ENCODE results near the gene ACSM6. TPM values are rescaled to one million over a fixed set of nuclear protein-coding genes. Genes with fewer than 3 reads are reported as not detected.

The ACSM6 gene, protein sequence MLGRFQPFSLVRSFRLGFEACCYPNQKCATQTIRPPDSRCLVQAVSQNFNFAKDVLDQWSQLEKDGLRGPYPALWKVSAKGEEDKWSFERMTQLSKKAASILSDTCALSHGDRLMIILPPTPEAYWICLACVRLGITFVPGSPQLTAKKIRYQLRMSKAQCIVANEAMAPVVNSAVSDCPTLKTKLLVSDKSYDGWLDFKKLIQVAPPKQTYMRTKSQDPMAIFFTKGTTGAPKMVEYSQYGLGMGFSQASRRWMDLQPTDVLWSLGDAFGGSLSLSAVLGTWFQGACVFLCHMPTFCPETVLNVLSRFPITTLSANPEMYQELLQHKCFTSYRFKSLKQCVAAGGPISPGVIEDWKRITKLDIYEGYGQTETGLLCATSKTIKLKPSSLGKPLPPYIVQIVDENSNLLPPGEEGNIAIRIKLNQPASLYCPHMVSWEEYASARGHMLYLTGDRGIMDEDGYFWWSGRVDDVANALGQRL
- 0.08 TPM for polyA plus RNA-seq (2013)

DNA sequence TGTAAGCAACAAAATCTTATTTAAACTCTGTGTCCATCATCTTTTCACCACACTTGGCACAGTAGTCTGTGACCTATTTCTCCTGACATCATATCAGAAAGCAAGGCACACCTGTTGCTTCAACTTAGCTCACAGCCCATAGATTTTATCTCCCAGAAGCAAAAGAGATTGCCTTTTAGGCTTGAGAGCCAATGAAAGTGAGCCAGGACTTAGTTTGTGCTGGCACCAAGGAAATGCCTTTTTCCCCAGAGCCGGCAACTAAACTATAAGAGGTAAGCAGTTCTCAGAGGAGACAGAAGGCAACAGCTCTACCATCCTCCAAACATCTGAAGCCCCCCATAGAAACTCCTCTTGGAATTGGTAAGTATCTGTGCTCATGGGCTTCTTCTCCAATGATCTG is at the start of gene ACSM6:
Gene ACSM6, plus strand, starts transcription at position 295 of the 400 bp plus-strand sequence. CDS start 248 bp downstream, outside the sequence.
- WGBS (ENCODE audit: insufficient coverage), result no CpG with 5 or more reads among the region's 1 CpG

DNA sequence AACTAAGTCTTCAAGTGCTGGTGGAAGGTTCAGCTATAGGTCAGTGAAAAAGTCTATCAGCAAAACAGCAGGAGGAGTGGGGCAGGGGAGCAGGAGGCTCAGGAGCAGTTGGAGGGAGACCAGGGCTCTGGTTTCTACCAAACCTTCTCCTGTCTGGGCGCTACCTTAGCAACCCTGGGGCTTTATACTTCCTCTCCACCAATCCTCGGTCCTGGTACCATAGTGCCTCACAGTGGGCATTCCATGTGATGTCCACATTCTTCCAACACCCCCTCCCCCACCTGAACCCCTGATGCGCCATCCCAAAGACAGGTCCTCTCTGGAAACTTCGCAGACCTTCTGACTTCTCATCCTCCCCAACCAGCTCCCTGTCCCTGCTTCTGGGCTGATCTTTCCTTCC is 25.3 kb upstream of the ACSM6 start:
- ChIA-PET POLR2A (no interaction called here), CTCF (no interaction called here)
- Histone ChIP-seq H3K4me1 (ENCODE audit: control extremely low read depth in 1 of 4, control insufficient read depth in 4 of 4, insufficient read depth in 4 of 4, low read length in 3 of 4) (no peaks in the 10 kb centered on the region), H3K27ac (ENCODE audit: insufficient read depth in 1 of 2, low read depth in 1 of 2, low read length in 2 of 2, poor library complexity in 1 of 2, severe bottlenecking in 2 of 2) (no peak overlapping the region), H3K4me3 (ENCODE audit: control insufficient read depth in 1 of 7, extremely low read depth in 1 of 7, insufficient read depth in 4 of 7, low read depth in 2 of 7, low read length in 6 of 7) (no peak overlapping the region), H3K27me3 (replicated peaks in 2 of 5; ENCODE audit: control insufficient read depth in 4 of 5, insufficient read depth in 5 of 5, low read length in 4 of 5) (no peaks in the 10 kb centered on the region), H3K9me3 (ENCODE audit: control extremely low read depth in 1 of 5, control insufficient read depth in 4 of 5, insufficient read depth in 2 of 5, low read depth in 1 of 5, low read length in 4 of 5) (peaks cover 0 to 2% (median 0%) of the 10 kb centered on the region in 5 experiments), H3K36me3 (ENCODE audit: control insufficient read depth in 4 of 4, insufficient read depth in 4 of 4, low read length in 3 of 4) (no peaks in the 10 kb centered on the region)
- WGBS (ENCODE audit: insufficient coverage), result 94% methylated on average over 3 of the region's 4 CpGs
- no peak for DNase-seq

More for the DNA sequence above, at the start of gene ACSM6:
- H3K4me1 ChIP-seq (ENCODE audit: control extremely low read depth in 1 of 4, control insufficient read depth in 4 of 4, insufficient read depth in 4 of 4, low read length in 3 of 4), result no peaks in the 10 kb centered on the region
- no peaks in the 10 kb centered on the region for H3K9me3 ChIP-seq (ENCODE audit: control extremely low read depth in 1 of 5, control insufficient read depth in 4 of 5, insufficient read depth in 2 of 5, low read depth in 1 of 5, low read length in 4 of 5)
- no peak within 1 kb of the TSS for H3K27ac ChIP-seq (ENCODE audit: insufficient read depth in 1 of 2, low read depth in 1 of 2, low read length in 2 of 2, poor library complexity in 1 of 2, severe bottlenecking in 2 of 2)
- H3K27me3 ChIP-seq (replicated peaks in 2 of 5; ENCODE audit: control insufficient read depth in 4 of 5, insufficient read depth in 5 of 5, low read length in 4 of 5), result no peaks in the 10 kb centered on the region
- no peak within 1 kb of the TSS for H3K4me3 ChIP-seq (ENCODE audit: control insufficient read depth in 1 of 7, extremely low read depth in 1 of 7, insufficient read depth in 4 of 7, low read depth in 2 of 7, low read length in 6 of 7)
- no peaks in the 10 kb centered on the region for H3K36me3 ChIP-seq (ENCODE audit: control insufficient read depth in 4 of 4, insufficient read depth in 4 of 4, low read length in 3 of 4)
- CTCF ChIA-PET, result interaction anchor here (1.1 kb wide), 1 partner anchor 18 kb away, joined by 3 read pairs; no protein-coding TSS in a partner anchor
- POLR2A ChIA-PET, result no interaction called here
- DNase-seq, result no peak

DNA sequence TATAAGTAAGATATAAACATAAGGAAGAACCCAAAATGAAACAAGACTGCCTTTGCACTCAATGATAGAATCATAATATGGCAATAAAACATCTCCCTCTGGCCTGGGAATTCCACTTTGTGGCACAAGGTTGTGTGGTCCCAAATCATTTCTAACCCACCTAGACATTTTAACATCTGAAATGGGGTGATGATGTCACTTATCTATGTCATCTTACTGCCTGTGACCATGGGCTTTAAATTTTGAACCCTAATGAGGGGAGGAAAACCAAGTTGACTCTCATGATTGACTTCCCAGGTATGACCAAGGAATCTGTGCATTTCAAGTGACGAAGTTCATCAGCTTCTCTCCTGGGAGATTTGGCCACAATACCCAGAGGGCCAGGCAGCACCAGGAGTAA is 24.5 kb upstream of the ACSM6 start:
- CTCF ChIA-PET, result no interaction called here
- no peak overlapping the region for H3K27ac ChIP-seq (ENCODE audit: insufficient read depth in 1 of 2, low read depth in 1 of 2, low read length in 2 of 2, poor library complexity in 1 of 2, severe bottlenecking in 2 of 2)
- WGBS (ENCODE audit: insufficient coverage), result no CpG with 5 or more reads among the region's 1 CpG

DNA sequence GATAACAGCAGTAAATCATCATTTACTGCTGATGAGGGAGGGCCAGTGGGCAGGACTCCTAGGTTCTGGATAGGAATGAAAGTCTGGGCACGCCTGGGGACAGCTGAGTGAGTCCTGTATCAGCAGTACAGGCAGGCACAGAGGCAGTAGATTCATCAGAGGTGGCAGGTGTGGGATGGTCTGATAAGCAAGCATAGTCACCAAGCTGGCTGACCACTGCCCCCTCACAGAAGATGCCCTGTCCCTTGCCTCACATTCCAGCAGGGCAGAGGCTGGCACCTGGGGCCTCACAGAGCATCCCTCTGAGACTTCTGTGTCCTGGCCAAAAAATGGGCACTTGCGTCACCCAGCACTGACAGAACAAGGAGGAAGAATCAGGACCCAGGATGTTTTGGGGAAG is 23.2 kb upstream of the ACSM6 start:
- CTCF ChIA-PET, result no interaction called here
- no peak for DNase-seq
- 86% methylated on average over 1 of the region's 2 CpGs for WGBS (ENCODE audit: insufficient coverage)

More for the DNA sequence above, 24.5 kb upstream of the ACSM6 start:
- Histone ChIP-seq H3K4me1 (ENCODE audit: control extremely low read depth in 1 of 4, control insufficient read depth in 4 of 4, insufficient read depth in 4 of 4, low read length in 3 of 4) (no peaks in the 10 kb centered on the region), H3K9me3 (ENCODE audit: control extremely low read depth in 1 of 5, control insufficient read depth in 4 of 5, insufficient read depth in 2 of 5, low read depth in 1 of 5, low read length in 4 of 5) (no peaks in the 10 kb centered on the region), H3K4me3 (ENCODE audit: control insufficient read depth in 1 of 7, extremely low read depth in 1 of 7, insufficient read depth in 4 of 7, low read depth in 2 of 7, low read length in 6 of 7) (no peak overlapping the region), H3K27me3 (replicated peaks in 2 of 5; ENCODE audit: control insufficient read depth in 4 of 5, insufficient read depth in 5 of 5, low read length in 4 of 5) (no peaks in the 10 kb centered on the region), H3K36me3 (ENCODE audit: control insufficient read depth in 4 of 4, insufficient read depth in 4 of 4, low read length in 3 of 4) (no peaks in the 10 kb centered on the region)
- POLR2A ChIA-PET, result no interaction called here
- DNase-seq, result no peak

DNA sequence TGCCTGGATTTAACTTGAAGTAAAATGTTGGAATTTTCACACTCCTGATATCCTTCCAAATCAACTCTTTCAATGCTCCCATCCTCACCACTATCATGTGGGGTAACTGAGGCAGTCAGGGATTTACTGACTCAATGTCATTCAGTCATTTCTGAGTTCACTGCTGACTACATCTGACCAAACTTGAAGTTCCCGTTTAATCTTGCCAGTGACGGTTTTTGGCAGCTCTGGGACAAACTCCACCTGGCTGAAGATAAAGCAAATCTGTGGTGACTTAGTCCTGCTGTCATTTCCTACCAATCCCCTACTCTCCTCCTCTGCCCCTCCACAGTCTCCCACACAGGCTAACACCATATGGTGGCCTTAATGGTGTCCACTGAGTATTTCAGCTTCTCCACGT is 22.7 kb upstream of the ACSM6 start:
- no peak overlapping the region for H3K4me3 ChIP-seq (ENCODE audit: control insufficient read depth in 1 of 7, extremely low read depth in 1 of 7, insufficient read depth in 4 of 7, low read depth in 2 of 7, low read length in 6 of 7)
- 81% methylated on average over 3 of the region's 3 CpGs for whole genome bisulfite sequencing (ENCODE audit: insufficient coverage)
- H3K9me3 ChIP-seq (ENCODE audit: control extremely low read depth in 1 of 5, control insufficient read depth in 4 of 5, insufficient read depth in 2 of 5, low read depth in 1 of 5, low read length in 4 of 5), result peaks cover 0 to 3% (median 2%) of the 10 kb centered on the region in 5 experiments
- no peak for DNase-seq
- CTCF ChIA-PET, result no interaction called here
- POLR2A ChIA-PET, result no interaction called here
- no peaks in the 10 kb centered on the region for H3K27me3 ChIP-seq (replicated peaks in 2 of 5; ENCODE audit: control insufficient read depth in 4 of 5, insufficient read depth in 5 of 5, low read length in 4 of 5)
- no peak overlapping the region for H3K27ac ChIP-seq (ENCODE audit: insufficient read depth in 1 of 2, low read depth in 1 of 2, low read length in 2 of 2, poor library complexity in 1 of 2, severe bottlenecking in 2 of 2)
- H3K36me3 ChIP-seq (ENCODE audit: control insufficient read depth in 4 of 4, insufficient read depth in 4 of 4, low read length in 3 of 4), result no peaks in the 10 kb centered on the region
- H3K4me1 ChIP-seq (ENCODE audit: control extremely low read depth in 1 of 4, control insufficient read depth in 4 of 4, insufficient read depth in 4 of 4, low read length in 3 of 4), result no peaks in the 10 kb centered on the region

More for the DNA sequence above, 23.2 kb upstream of the ACSM6 start:
- Histone ChIP-seq H3K9me3 (ENCODE audit: control extremely low read depth in 1 of 5, control insufficient read depth in 4 of 5, insufficient read depth in 2 of 5, low read depth in 1 of 5, low read length in 4 of 5) (no peaks in the 10 kb centered on the region), H3K36me3 (ENCODE audit: control insufficient read depth in 4 of 4, insufficient read depth in 4 of 4, low read length in 3 of 4) (no peaks in the 10 kb centered on the region), H3K27me3 (replicated peaks in 2 of 5; ENCODE audit: control insufficient read depth in 4 of 5, insufficient read depth in 5 of 5, low read length in 4 of 5) (no peaks in the 10 kb centered on the region), H3K4me3 (ENCODE audit: control insufficient read depth in 1 of 7, extremely low read depth in 1 of 7, insufficient read depth in 4 of 7, low read depth in 2 of 7, low read length in 6 of 7) (no peak overlapping the region), H3K27ac (ENCODE audit: insufficient read depth in 1 of 2, low read depth in 1 of 2, low read length in 2 of 2, poor library complexity in 1 of 2, severe bottlenecking in 2 of 2) (no peak overlapping the region), H3K4me1 (ENCODE audit: control extremely low read depth in 1 of 4, control insufficient read depth in 4 of 4, insufficient read depth in 4 of 4, low read length in 3 of 4) (no peaks in the 10 kb centered on the region)
- POLR2A ChIA-PET, result no interaction called here

DNA sequence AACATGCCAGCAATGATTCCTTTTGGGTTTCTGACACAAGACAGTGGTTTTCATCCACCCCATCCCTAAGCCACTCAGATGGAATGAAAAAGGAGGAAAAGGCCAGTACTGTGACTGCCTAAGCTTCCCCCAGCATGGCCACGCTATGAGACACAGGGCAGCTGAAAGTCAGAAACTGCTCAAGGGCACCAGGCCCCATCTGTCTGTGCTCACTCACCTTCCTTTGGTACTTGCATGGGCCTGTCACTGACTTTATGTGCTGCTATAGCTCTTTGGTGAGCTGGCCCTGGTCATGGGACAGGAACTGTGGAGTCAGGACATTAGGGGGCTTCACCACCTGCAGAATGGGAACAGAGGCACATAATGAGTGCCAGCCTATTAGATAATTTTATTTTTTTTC is 21.2 kb upstream of the ACSM6 start:
- Histone ChIP-seq H3K4me3 (ENCODE audit: control insufficient read depth in 1 of 7, extremely low read depth in 1 of 7, insufficient read depth in 4 of 7, low read depth in 2 of 7, low read length in 6 of 7) (no peak overlapping the region), H3K27me3 (replicated peaks in 2 of 5; ENCODE audit: control insufficient read depth in 4 of 5, insufficient read depth in 5 of 5, low read length in 4 of 5) (no peaks in the 10 kb centered on the region), H3K36me3 (ENCODE audit: control insufficient read depth in 4 of 4, insufficient read depth in 4 of 4, low read length in 3 of 4) (no peaks in the 10 kb centered on the region), H3K9me3 (ENCODE audit: control extremely low read depth in 1 of 5, control insufficient read depth in 4 of 5, insufficient read depth in 2 of 5, low read depth in 1 of 5, low read length in 4 of 5) (peaks cover 0 to 8% (median 4%) of the 10 kb centered on the region in 5 experiments), H3K27ac (ENCODE audit: insufficient read depth in 1 of 2, low read depth in 1 of 2, low read length in 2 of 2, poor library complexity in 1 of 2, severe bottlenecking in 2 of 2) (no peak overlapping the region), H3K4me1 (ENCODE audit: control extremely low read depth in 1 of 4, control insufficient read depth in 4 of 4, insufficient read depth in 4 of 4, low read length in 3 of 4) (no peaks in the 10 kb centered on the region)
- CTCF ChIA-PET, result no interaction called here
- no peak for DNase-seq
- POLR2A ChIA-PET, result no interaction called here
- WGBS (ENCODE audit: insufficient coverage), result 100% methylated on average over 1 of the region's 1 CpG

DNA sequence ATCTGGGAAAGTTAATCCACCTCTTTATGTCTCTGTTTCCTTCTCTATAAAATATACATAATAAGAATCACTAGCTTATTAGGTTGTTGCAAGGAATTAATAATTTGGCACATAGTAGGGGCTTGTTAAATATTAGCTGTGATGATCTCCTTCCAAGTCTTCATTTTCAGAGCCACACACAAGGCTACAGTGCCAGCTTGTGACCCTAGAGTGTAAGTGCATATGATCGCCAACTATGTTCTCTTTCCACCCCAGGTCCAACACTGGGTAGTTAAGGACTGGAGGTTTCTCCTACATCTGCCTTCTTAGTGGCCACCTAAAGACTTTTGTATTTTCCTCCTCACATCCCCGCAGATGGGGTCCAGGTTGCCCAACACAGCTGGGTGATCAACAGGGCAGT is 17.9 kb upstream of the ACSM6 start:
- CTCF ChIA-PET, result no interaction called here

More for the DNA sequence above, 17.9 kb upstream of the ACSM6 start:
- POLR2A ChIA-PET, result no interaction called here
- Histone ChIP-seq H3K36me3 (ENCODE audit: control insufficient read depth in 4 of 4, insufficient read depth in 4 of 4, low read length in 3 of 4) (no peaks in the 10 kb centered on the region), H3K4me3 (ENCODE audit: control insufficient read depth in 1 of 7, extremely low read depth in 1 of 7, insufficient read depth in 4 of 7, low read depth in 2 of 7, low read length in 6 of 7) (no peak overlapping the region), H3K27me3 (replicated peaks in 2 of 5; ENCODE audit: control insufficient read depth in 4 of 5, insufficient read depth in 5 of 5, low read length in 4 of 5) (no peaks in the 10 kb centered on the region), H3K9me3 (ENCODE audit: control extremely low read depth in 1 of 5, control insufficient read depth in 4 of 5, insufficient read depth in 2 of 5, low read depth in 1 of 5, low read length in 4 of 5) (peaks cover 0 to 8% (median 4%) of the 10 kb centered on the region in 5 experiments), H3K27ac (ENCODE audit: insufficient read depth in 1 of 2, low read depth in 1 of 2, low read length in 2 of 2, poor library complexity in 1 of 2, severe bottlenecking in 2 of 2) (no peak overlapping the region), H3K4me1 (ENCODE audit: control extremely low read depth in 1 of 4, control insufficient read depth in 4 of 4, insufficient read depth in 4 of 4, low read length in 3 of 4) (no peaks in the 10 kb centered on the region)
- WGBS (ENCODE audit: insufficient coverage), result 96% methylated on average over 2 of the region's 2 CpGs
- no peak for DNase-seq
